H4 (cell line): ENCODE measurements around the gene ZNHIT1. TPM values are rescaled to one million over a fixed set of nuclear protein-coding genes. Genes with fewer than 3 reads are reported as not detected.

Experiments
- DNase-seq: peaks from one replicate; pipeline ENCODE4 v3.0.0-alpha.2; 2015; ENCODE audit warnings: low spot score
- total RNA-seq: library from RNA; depleted of rRNA; stranded (reverse); fragments of >200 nt; shearing (Covaris generic); gene quantifications from 2 replicates; pipeline ENCODE4 v1.2.3, GENCODE V29; 2014

ZNHIT1 gene
- total RNA-seq, 1 experiment from 2014 or later, result 87.9 TPM

GRCh38 chr7:101216860-101217387 is 1.0 kb upstream of the ZNHIT1 start:
- no peak for DNase-seq

- no peak for DNase-seq
These were observed 516 bp downstream of the ZNHIT1 start for GRCh38 chr7:101218236-101219125.

GRCh38 chr7:101220295-101220694 is 2.3 kb downstream of the ZNHIT1 start:
- no peak for DNase-seq

GRCh38 chr7:101222275-101222830 is 4.4 kb downstream of the ZNHIT1 start:
- DNase-seq, result no peak

- DNase-seq, result no peak
These were observed 5.6 kb downstream of the ZNHIT1 start for GRCh38 chr7:101223528-101223927.

GRCh38 chr7:101225650-101226049 is 7.7 kb downstream of the ZNHIT1 start:
- DNase-seq, result no peak

- no peak for DNase-seq
These were observed 8.8 kb downstream of the ZNHIT1 start for GRCh38 chr7:101226721-101227120.

- DNase-seq, result no peak
These were observed 13.7 kb downstream of the ZNHIT1 start for GRCh38 chr7:101231644-101232043.

GRCh38 chr7:101232141-101232850 is 14.3 kb downstream of the ZNHIT1 start:
- no peak for DNase-seq

- no peak for DNase-seq
These were observed 16.1 kb downstream of the ZNHIT1 start for GRCh38 chr7:101233907-101234547.

GRCh38 chr7:101234636-101235035 is 16.7 kb downstream of the ZNHIT1 start:
- DNase-seq, result no peak

GRCh38 chr7:101235050-101235449 is 17.1 kb downstream of the ZNHIT1 start:
- no peak for DNase-seq

GRCh38 chr7:101235522-101235921 is 17.6 kb downstream of the ZNHIT1 start:
- DNase-seq, result no peak

GRCh38 chr7:101236292-101236835 is 18.4 kb downstream of the ZNHIT1 start:
- DNase-seq, result no peak

GRCh38 chr7:101237206-101238067 is 19.5 kb downstream of the ZNHIT1 start, which contains the start of gene CLDN15:
TSS of gene CLDN15 (minus strand) at chr7:101237802. CDS start at chr7:101237581, 221 bp downstream.
- DNase-seq, result no peak

- no peak for DNase-seq
These were observed 20.5 kb downstream of the ZNHIT1 start for GRCh38 chr7:101238226-101239182.

- DNase-seq, result no peak
These were observed 21.4 kb downstream of the ZNHIT1 start for GRCh38 chr7:101239191-101239950.

- no peak for DNase-seq
These were observed 21.9 kb downstream of the ZNHIT1 start for GRCh38 chr7:101239951-101240220.
